IMR-90 (cell line): ENCODE data around the gene CCR8. TPM values are rescaled to one million over a fixed set of nuclear protein-coding genes. Genes with fewer than 3 reads are reported as not detected.

Experiments used
- ATAC-seq: fragments of 200-7000 bp; cut with Tn5 transposase; 2 replicates; pipeline ENCODE4 v1.9.1; 2020; ENCODE audit warnings: low read depth, mild to moderate bottlenecking, moderate library complexity
- BruUV-seq: library from RNA; stranded (reverse); fragments of 400-500 nt; replicated peaks from 2 replicates; lab custom pipeline; 2021; lab: Mats Ljungman, UMichigan
- CTCF ChIA-PET: fragments of 300-600 bp; formaldehyde crosslinking; extraction: SDS; loops from one replicate; lab custom pipeline; 2021; ENCODE audit warnings: antibody characterized with exemption; lab: Yijun Ruan, JAX
- POLR2A ChIA-PET: fragments of 300-600 bp; sonication (Branson Sonifier 250); formaldehyde crosslinking; loops from one replicate; lab custom pipeline; 2022; ENCODE audit warnings: antibody characterized with exemption; ENCODE audit not compliant: unreplicated experiment; lab: Charles Lee
- DNase-seq: peaks from one replicate; pipeline ENCODE4 v3.0.0; 2013
- H2AFZ ChIP-seq: replicated peaks from 2 replicates; pipeline ENCODE3; 2013; ENCODE audit warnings: low read length, mild to moderate bottlenecking; ENCODE audit not compliant: poor library complexity
- H2AK5ac ChIP-seq: 2 replicates; pipeline ENCODE4 v1.6.1; 2013; ENCODE audit warnings: low read depth, low read length, inconsistent platforms
- H2AK9ac ChIP-seq: replicated peaks from 2 replicates; pipeline ENCODE3; 2013; ENCODE audit warnings: mild to moderate bottlenecking, low read depth, low read length, moderate library complexity; ENCODE audit not compliant: poor library complexity
- H2BK120ac ChIP-seq: 2 replicates; pipeline ENCODE4 v1.6.1; 2013; ENCODE audit warnings: low read depth, low read length, inconsistent platforms
- H2BK15ac ChIP-seq: 3 replicates; pipeline ENCODE4 v1.6.1; 2013; ENCODE audit warnings: low read depth, low read length, inconsistent platforms
- H2BK20ac ChIP-seq: 2 replicates; pipeline ENCODE4 v1.6.1; 2013; ENCODE audit warnings: low read depth, mild to moderate bottlenecking, inconsistent platforms, low read length, moderate library complexity
- H2BK5ac ChIP-seq: 2 replicates; pipeline ENCODE4 v1.6.1; 2013; ENCODE audit warnings: mild to moderate bottlenecking, low read depth, low read length, inconsistent platforms; ENCODE audit not compliant: poor library complexity, severe bottlenecking
- H3K14ac ChIP-seq: replicated peaks from 2 replicates; pipeline ENCODE4 v1.6.1; 2013; ENCODE audit warnings: low read depth, low read length, inconsistent platforms
- H3K18ac ChIP-seq: 2 replicates; pipeline ENCODE4 v1.6.1; 2013; ENCODE audit warnings: low read depth, low read length, control low read depth
- H3K23ac ChIP-seq: 2 replicates; pipeline ENCODE4 v1.6.1; 2013; ENCODE audit warnings: low read depth, low read length, inconsistent platforms
- H3K27ac ChIP-seq: 2 replicates; pipeline ENCODE4 v1.5.1; 2013; ENCODE audit warnings: mild to moderate bottlenecking, control low read depth, low read length; ENCODE audit not compliant: insufficient read depth
- H3K27me3 ChIP-seq: 2 replicates; pipeline ENCODE4 v1.6.1; 2013; ENCODE audit warnings: low read length; ENCODE audit not compliant: control insufficient read depth, insufficient read depth
- H3K36me3 ChIP-seq: 2 replicates; pipeline ENCODE4 v1.6.1; 2013; ENCODE audit warnings: low read length, mixed read lengths; ENCODE audit not compliant: control insufficient read depth, insufficient read depth
- H3K4ac ChIP-seq: 2 replicates; pipeline ENCODE4 v1.6.1; 2013; ENCODE audit warnings: low read depth, low read length, inconsistent platforms
- H3K4me1 ChIP-seq: 2 replicates; pipeline ENCODE4 v1.6.1; 2013; ENCODE audit warnings: low read length, mixed read lengths; ENCODE audit not compliant: control insufficient read depth, insufficient read depth
- H3K4me2 ChIP-seq: 2 replicates; pipeline ENCODE4 v1.6.1; 2013; ENCODE audit warnings: low read depth, mild to moderate bottlenecking, control low read depth, low read length, moderate library complexity
- H3K4me3 ChIP-seq: 2 replicates; pipeline ENCODE4 v1.5.1; 2013; ENCODE audit warnings: low read depth, mild to moderate bottlenecking, control low read depth, low read length, moderate library complexity; ENCODE audit not compliant: insufficient read depth
- H3K56ac ChIP-seq: 2 replicates; pipeline ENCODE4 v1.6.1; 2013; ENCODE audit warnings: low read length, inconsistent platforms; ENCODE audit not compliant: insufficient read depth; ENCODE audit errors: extremely low read depth
- H3K79me1 ChIP-seq, 2 experiments: 2 replicates each; pipeline ENCODE4 v1.6.1; 2013; ENCODE audit warnings: low read length in 2 of 2, inconsistent platforms in 1 of 2, low read depth in 1 of 2
- H3K9ac ChIP-seq: 2 replicates; pipeline ENCODE4 v1.6.1; 2013; ENCODE audit warnings: low read depth, low read length, control low read depth
- H3K9me1 ChIP-seq: 2 replicates; pipeline ENCODE4 v1.6.1; 2013; ENCODE audit warnings: low read length, inconsistent platforms; ENCODE audit not compliant: insufficient read depth
- H3K9me3 ChIP-seq: 2 replicates; pipeline ENCODE4 v1.6.1; 2013; ENCODE audit warnings: low read length; ENCODE audit not compliant: control insufficient read depth, insufficient read depth
- H4K20me1 ChIP-seq: 2 replicates; pipeline ENCODE4 v1.6.1; 2013; ENCODE audit warnings: low read length, inconsistent platforms; ENCODE audit not compliant: insufficient read depth
- H4K5ac ChIP-seq: 2 replicates; pipeline ENCODE4 v1.6.1; 2013; ENCODE audit warnings: mild to moderate bottlenecking, low read depth, low read length, control low read depth
- H4K8ac ChIP-seq, 2 experiments: 2 replicates each; pipeline ENCODE4 v1.6.1; 2013; ENCODE audit warnings: low read depth in 2 of 2, low read length in 2 of 2, control low read depth in 1 of 2, inconsistent platforms in 1 of 2
- H4K91ac ChIP-seq: 2 replicates; pipeline ENCODE4 v1.6.1; 2013; ENCODE audit warnings: low read depth, low read length, inconsistent platforms; ENCODE audit not compliant: insufficient read depth
- CEBPB ChIP-seq: IDR thresholded peaks from 2 replicates; pipeline ENCODE4 v1.6.1; 2012; ENCODE audit warnings: low read depth, low read length, improper control_type of control experiment
- CTCF ChIP-seq: conservative IDR thresholded peaks from 2 replicates; pipeline ENCODE4 v1.5.1; 2012; ENCODE audit warnings: mild to moderate bottlenecking, low read depth, low read length, improper control_type of control experiment
- ELK1 ChIP-seq: fragments of 150-350 bp; IDR thresholded peaks from 2 replicates; pipeline ENCODE4 v1.6.1; 2016; ENCODE audit warnings: low read depth, mild to moderate bottlenecking, low read length, moderate library complexity, borderline replicate concordance
- FOS ChIP-seq: fragments of 150-350 bp; IDR thresholded peaks from 2 replicates; pipeline ENCODE4 v1.6.1; 2016; ENCODE audit warnings: low read depth, low read length
- MAFK ChIP-seq: IDR thresholded peaks from 2 replicates; pipeline ENCODE4 v1.6.1; 2012; ENCODE audit warnings: low read depth, low read length, improper control_type of control experiment
- MAZ ChIP-seq: IDR thresholded peaks from 2 replicates; pipeline ENCODE4 v1.6.1; 2012; ENCODE audit warnings: low read depth, mild to moderate bottlenecking, low read length, improper control_type of control experiment, moderate library complexity, borderline replicate concordance
- POLR2A ChIP-seq: IDR thresholded peaks from 2 replicates; pipeline ENCODE4 v1.6.1; 2012; ENCODE audit warnings: mild to moderate bottlenecking, low read depth, low read length
- RCOR1 ChIP-seq: IDR thresholded peaks from 2 replicates; pipeline ENCODE4 v1.6.1; 2012; ENCODE audit warnings: mild to moderate bottlenecking, low read length, improper control_type of control experiment; ENCODE audit not compliant: insufficient replicate concordance
- RFX5 ChIP-seq: IDR thresholded peaks from 2 replicates; pipeline ENCODE4 v1.8.0; 2012; ENCODE audit warnings: low read depth, mild to moderate bottlenecking, low read length, moderate library complexity
- SMC3 ChIP-seq: fragments of 150-350 bp; IDR thresholded peaks from 2 replicates; pipeline ENCODE4 v1.6.1; 2016; ENCODE audit warnings: low read depth, mild to moderate bottlenecking, antibody characterized with exemption, low read length, moderate library complexity
- WGBS, 2 experiments: methylation state at CpG; one replicate each; pipeline versions ENCODE4 v1.1.5 to v1.1.7; 2013; ENCODE audit warnings: missing lambda C conversion rate in 2 of 2; ENCODE audit not compliant: insufficient read length in 1 of 2; ENCODE audit errors: extremely low coverage in 2 of 2; 5-methylcytosine and 5-hydroxymethylcytosine counted together
- dilution Hi-C: fragments of 300-500 bp; cut with HindIII; formaldehyde crosslinking; loops from one replicate; pipeline ENCODE4 v1.14.3; 2018; ENCODE audit warnings: low sequenced_read_pairs; ENCODE audit not compliant: unreplicated experiment
- in situ Hi-C: fragments of 300-500 bp; cut with MboI; formaldehyde crosslinking; loops from 3 replicates; pipeline ENCODE4 v1.14.3; 2019; ENCODE audit warnings: low sequenced_read_pairs, inconsistent platforms, mixed read lengths
- intact Hi-C: fragments of 100-400 bp; cut with micrococcal nuclease; formaldehyde crosslinking; loops from 2 replicates; pipeline ENCODE4 v1.10.0; 2022
- polyA plus RNA-seq, 3 experiments: library from polyadenylated mRNA; depleted of rRNA; stranded (reverse); fragments of >200 nt; gene quantifications; 2 replicates each; pipeline ENCODE4 v1.2.3, GENCODE V29; 2012; ENCODE audit warnings: low replicate concordance in 1 of 3
- total RNA-seq: library from RNA; depleted of rRNA; stranded (reverse); fragments of >200 nt; gene quantifications from 2 replicates; pipeline ENCODE4 v1.2.3, GENCODE V29; 2012

The CCR8 gene
- total and polyA plus RNA-seq, 2 of the 4 experiments (the other 2 are of a cell fraction) = not detected

GRCh38 chr3:39295184-39295775 is 34.2 kb upstream of the CCR8 start:
- no peak for TF ChIP-seq CEBPB
- no peak for TF ChIP-seq MAZ
- no peak for TF ChIP-seq CTCF
- no peak for TF ChIP-seq FOS
- TF ChIP-seq MAFK = no peak
- no peak for TF ChIP-seq ELK1
- no peak for TF ChIP-seq POLR2A
- TF ChIP-seq RCOR1 = no peak
- no peak for TF ChIP-seq RFX5
- no peak for TF ChIP-seq SMC3
- intact Hi-C loops (no loop called here), dilution Hi-C loops (no loop called here), in situ Hi-C loops (no loop called here)
- Histone ChIP-seq H3K27me3 (peaks cover 2% of the 10 kb centered on the region; the same call in 1 of the 2 replicates), H2AK5ac (no peak overlapping the region), H3K14ac (no peak overlapping the region), H3K9ac (no peak overlapping the region), H3K23ac (no peak overlapping the region), H4K5ac (no peak overlapping the region), H4K8ac (no peak overlapping the region), H2AK9ac (no peak overlapping the region), H3K4ac (no peak overlapping the region), H2BK5ac (no peak overlapping the region), H3K18ac (no peak overlapping the region), H3K56ac (no peak overlapping the region), H3K4me3 (no peak overlapping the region), H4K91ac (no peak overlapping the region), H3K36me3 (no peaks in the 10 kb centered on the region), H3K4me1 (no peaks in the 10 kb centered on the region), H3K4me2 (no peak overlapping the region), H3K79me1 (no peaks in the 10 kb centered on the region), H3K27ac (no peak overlapping the region), H2AFZ (no peak overlapping the region), H2BK120ac (no peak overlapping the region), H3K9me1 (no peaks in the 10 kb centered on the region), H3K9me3 (0 out of 2 replicates have a peak, but pooled peaks cover 4% of the 10 kb centered on the region), H4K20me1 (no peaks in the 10 kb centered on the region), H2BK20ac (no peak overlapping the region), H2BK15ac (no peak overlapping the region)
- WGBS, 2 experiments = no CpG with 5 or more reads among the region's 5 CpGs
- POLR2A ChIA-PET = no interaction called here
- ATAC-seq (no peak), DNase-seq (no peak)
- CTCF ChIA-PET = interaction anchor here (1.4 kb wide), 1 partner anchor 169 kb away, joined by 3 read pairs; no protein-coding TSS in a partner anchor
- no TSS peak for BruUV-seq
